Activated CD8-positive, alpha-beta T cell treated with anti-CD3 and anti-CD28 coated beads for 36 hours (primary cell): Measurements from ENCODE around the gene NBEA. TPM values are rescaled to one million over a fixed set of nuclear protein-coding genes. Genes with fewer than 3 reads are reported as not detected.

Experiments
- ATAC-seq: fragments of 200-7000 bp; cut with Tn5 transposase; one replicate; pipeline ENCODE4 v1.10.0; 2021; ENCODE audit warnings: mild to moderate bottlenecking, moderate library complexity
- CTCF ChIA-PET: fragments of 350-600 bp; sonication (Branson Sonifier 250); formaldehyde crosslinking; loops from one replicate; lab custom pipeline; 2021; ENCODE audit warnings: antibody characterized with exemption; lab: Charles Lee
- POLR2A ChIA-PET: fragments of 350-600 bp; sonication (Branson Sonifier 250); formaldehyde crosslinking; loops from one replicate; lab custom pipeline; 2021; ENCODE audit warnings: antibody characterized with exemption; lab: Charles Lee
- DNase-seq: peaks from one replicate; pipeline ENCODE4 v3.0.0-alpha.2; 2020
- H3K27ac Mint-ChIP-seq: one replicate; pipeline ENCODE4 v1.8.0; 2021; ENCODE audit warnings: mild to moderate bottlenecking, mixed read lengths
- H3K27me3 Mint-ChIP-seq: one replicate; pipeline ENCODE4 v1.8.0; 2021; ENCODE audit warnings: mixed read lengths
- H3K36me3 Mint-ChIP-seq: one replicate; pipeline ENCODE4 v1.8.0; 2021; ENCODE audit warnings: low read depth, mixed read lengths
- H3K4me1 Mint-ChIP-seq: one replicate; pipeline ENCODE4 v1.8.0; 2021; ENCODE audit warnings: low read depth, mixed read lengths
- H3K4me3 Mint-ChIP-seq: one replicate; pipeline ENCODE4 v1.8.0; 2021; ENCODE audit warnings: mild to moderate bottlenecking, moderate library complexity, mixed read lengths
- H3K9me3 Mint-ChIP-seq: one replicate; pipeline ENCODE4 v1.8.0; 2021; ENCODE audit warnings: mixed read lengths
- CTCF ChIP-seq: fragments of 200-600 bp; IDR thresholded peaks from one replicate; pipeline ENCODE4 v1.8.0; 2022; ENCODE audit warnings: antibody characterized with exemption, mild to moderate bottlenecking
- intact Hi-C: fragments of 100-400 bp; cut with micrococcal nuclease; formaldehyde crosslinking; loops from one replicate; pipeline ENCODE4 v1.10.0; 2022
- total RNA-seq, 2 experiments: library from RNA; stranded (reverse); gene quantifications; one replicate each; pipeline ENCODE4 v1.2.3, GENCODE V29; 2021

NBEA gene
- total RNA-seq, 2 experiments from 2014 or later = 0.38 to 0.60 TPM

GRCh38 chr13:35470671-35471661 is 528.9 kb downstream of the NBEA start:
- Mint-ChIP-seq H3K36me3 (peaks cover 4% of the 10 kb centered on the region), H3K9me3 (peaks cover 7% of the 10 kb centered on the region), H3K4me1 (peaks cover 16% of the 10 kb centered on the region), H3K27ac (no peak overlapping the region), H3K4me3 (no peak overlapping the region), H3K27me3 (peaks cover 55% of the 10 kb centered on the region)
- ChIA-PET POLR2A (no interaction called here), CTCF (no interaction called here)
- DNase-seq (no peak), ATAC-seq (peak; percentile 20)
- TF ChIP-seq CTCF = no peak
- intact Hi-C loops = no loop called here

- DNase-seq (no peak), ATAC-seq (no peak)
- peaks cover 4% of the 10 kb centered on the region for H3K36me3 Mint-ChIP-seq
- intact Hi-C loops = no loop called here
- ChIA-PET CTCF (no interaction called here), POLR2A (no interaction called here)
- H3K4me1 Mint-ChIP-seq = peaks cover 23% of the 10 kb centered on the region
- no peak for TF ChIP-seq CTCF
- H3K27me3 Mint-ChIP-seq = peaks cover 64% of the 10 kb centered on the region
- H3K9me3 Mint-ChIP-seq = peaks cover 7% of the 10 kb centered on the region
- no peak overlapping the region for H3K4me3 Mint-ChIP-seq
- H3K27ac Mint-ChIP-seq = no peak overlapping the region
These were observed 529.7 kb downstream of the NBEA start for GRCh38 chr13:35471706-35472322.

- no peak for ATAC-seq
- H3K27me3 Mint-ChIP-seq = peaks cover 70% of the 10 kb centered on the region
- no peak overlapping the region for H3K4me3 Mint-ChIP-seq
- DNase-seq = peak; percentile 10
- TF ChIP-seq CTCF = no peak
- H3K9me3 Mint-ChIP-seq = peaks cover 7% of the 10 kb centered on the region
- ChIA-PET CTCF (no interaction called here), POLR2A (no interaction called here)
- H3K36me3 Mint-ChIP-seq = peaks cover 4% of the 10 kb centered on the region
- intact Hi-C loops = no loop called here
- H3K4me1 Mint-ChIP-seq = peaks cover 26% of the 10 kb centered on the region
- no peak overlapping the region for H3K27ac Mint-ChIP-seq
These were observed 530.3 kb downstream of the NBEA start for GRCh38 chr13:35472323-35472881.

- H3K4me1 Mint-ChIP-seq = peaks cover 31% of the 10 kb centered on the region
- ChIA-PET POLR2A (no interaction called here), CTCF (no interaction called here)
- TF ChIP-seq CTCF = no peak
- ATAC-seq = no peak
- no peak overlapping the region for H3K27ac Mint-ChIP-seq
- peaks cover 7% of the 10 kb centered on the region for H3K9me3 Mint-ChIP-seq
- peaks cover 4% of the 10 kb centered on the region for H3K36me3 Mint-ChIP-seq
- no peak overlapping the region for H3K4me3 Mint-ChIP-seq
- peaks cover 75% of the 10 kb centered on the region for H3K27me3 Mint-ChIP-seq
- intact Hi-C loops = no loop called here
- DNase-seq = no peak
These were observed 531.2 kb downstream of the NBEA start for GRCh38 chr13:35473206-35473775.
